WERI-Rb-1 (cell line): Measurements from ENCODE around the gene PSMC4.

Experiments used
- DNase-seq: peaks from one replicate; pipeline ENCODE4 v3.0.0-alpha.2; 2020
- H3K27ac ChIP-seq: fragments of 250-450 bp; sonication (Bioruptor Pico); 2 replicates; pipeline ENCODE4 v1.5.1; 2020; ENCODE audit warnings: mild to moderate bottlenecking, moderate library complexity
- H3K27me3 ChIP-seq: fragments of 250-450 bp; sonication (Bioruptor Pico); 2 replicates; pipeline ENCODE4 v1.5.1; 2021; ENCODE audit warnings: mild to moderate bottlenecking, low read depth, moderate library complexity; ENCODE audit not compliant: insufficient read depth, severe bottlenecking
- H3K36me3 ChIP-seq: fragments of 250-450 bp; sonication (Bioruptor Pico); 2 replicates; pipeline ENCODE4 v1.5.1; 2020; ENCODE audit warnings: mild to moderate bottlenecking, moderate library complexity
- H3K4me3 ChIP-seq: 2 replicates; pipeline ENCODE4 v1.5.1; 2011; ENCODE audit warnings: low read depth, mild to moderate bottlenecking, control low read depth, low read length
- H3K9me3 ChIP-seq: fragments of 250-450 bp; sonication (Bioruptor Pico); 2 replicates; pipeline ENCODE4 v1.5.1; 2021; ENCODE audit warnings: mild to moderate bottlenecking, moderate library complexity; ENCODE audit not compliant: severe bottlenecking
- TF ChIP-seq, protein P1 (sequence below): IDR thresholded peaks from 2 replicates; pipeline ENCODE4 v1.5.1; 2011; ENCODE audit warnings: low read depth, mild to moderate bottlenecking, control low read depth, inconsistent platforms, low read length

PSMC4 gene

DNA sequence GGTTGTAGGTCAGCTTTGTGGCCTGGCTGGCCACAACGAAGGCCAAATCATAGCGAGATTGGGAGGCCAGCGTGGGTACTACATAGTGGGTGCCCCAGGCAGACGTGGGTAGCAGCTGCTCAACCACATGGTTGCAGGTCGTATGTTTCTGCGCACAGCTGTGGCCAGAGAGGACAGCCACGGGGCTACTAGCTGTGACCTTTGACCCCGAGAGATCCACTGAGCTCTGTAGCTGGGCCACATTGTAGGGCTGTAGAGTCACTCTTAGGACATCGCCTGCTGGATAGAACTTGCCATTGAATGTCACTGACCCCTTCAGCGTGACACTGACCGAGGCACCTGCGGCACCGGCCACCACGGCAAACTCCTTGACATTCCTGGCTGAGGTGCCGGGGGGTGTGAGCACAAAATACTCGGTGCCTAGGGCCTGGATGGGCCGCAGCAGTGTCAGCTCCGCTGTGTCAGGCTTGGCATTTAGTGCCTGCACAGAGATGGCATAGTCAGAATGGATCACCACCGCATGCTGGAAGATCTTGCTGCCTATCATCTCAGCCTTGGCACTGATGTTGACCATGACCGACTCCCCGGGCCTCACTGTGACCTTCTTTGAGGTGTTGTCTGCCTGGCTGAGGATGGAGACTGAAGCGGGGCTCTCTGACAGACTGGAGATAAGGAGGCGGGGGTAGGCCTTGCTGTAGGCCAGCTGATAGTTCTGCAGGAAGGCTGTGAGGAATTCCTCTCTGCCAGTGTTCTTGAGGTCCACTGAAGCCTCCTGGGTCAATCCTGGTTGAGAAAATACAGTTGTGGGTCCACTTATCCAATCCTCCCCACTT is 43.2 kb upstream of the PSMC4 start:
- no peaks in the 10 kb centered on the region for H3K27me3 ChIP-seq
- H3K9me3 ChIP-seq: no peaks in the 10 kb centered on the region
- H3K36me3 ChIP-seq: no peaks in the 10 kb centered on the region
- H3K27ac ChIP-seq: no peak overlapping the region
- no peak for DNase-seq
- TF ChIP-seq, protein P1, sequence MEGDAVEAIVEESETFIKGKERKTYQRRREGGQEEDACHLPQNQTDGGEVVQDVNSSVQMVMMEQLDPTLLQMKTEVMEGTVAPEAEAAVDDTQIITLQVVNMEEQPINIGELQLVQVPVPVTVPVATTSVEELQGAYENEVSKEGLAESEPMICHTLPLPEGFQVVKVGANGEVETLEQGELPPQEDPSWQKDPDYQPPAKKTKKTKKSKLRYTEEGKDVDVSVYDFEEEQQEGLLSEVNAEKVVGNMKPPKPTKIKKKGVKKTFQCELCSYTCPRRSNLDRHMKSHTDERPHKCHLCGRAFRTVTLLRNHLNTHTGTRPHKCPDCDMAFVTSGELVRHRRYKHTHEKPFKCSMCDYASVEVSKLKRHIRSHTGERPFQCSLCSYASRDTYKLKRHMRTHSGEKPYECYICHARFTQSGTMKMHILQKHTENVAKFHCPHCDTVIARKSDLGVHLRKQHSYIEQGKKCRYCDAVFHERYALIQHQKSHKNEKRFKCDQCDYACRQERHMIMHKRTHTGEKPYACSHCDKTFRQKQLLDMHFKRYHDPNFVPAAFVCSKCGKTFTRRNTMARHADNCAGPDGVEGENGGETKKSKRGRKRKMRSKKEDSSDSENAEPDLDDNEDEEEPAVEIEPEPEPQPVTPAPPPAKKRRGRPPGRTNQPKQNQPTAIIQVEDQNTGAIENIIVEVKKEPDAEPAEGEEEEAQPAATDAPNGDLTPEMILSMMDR: no peak
- no peak overlapping the region for H3K4me3 ChIP-seq

DNA sequence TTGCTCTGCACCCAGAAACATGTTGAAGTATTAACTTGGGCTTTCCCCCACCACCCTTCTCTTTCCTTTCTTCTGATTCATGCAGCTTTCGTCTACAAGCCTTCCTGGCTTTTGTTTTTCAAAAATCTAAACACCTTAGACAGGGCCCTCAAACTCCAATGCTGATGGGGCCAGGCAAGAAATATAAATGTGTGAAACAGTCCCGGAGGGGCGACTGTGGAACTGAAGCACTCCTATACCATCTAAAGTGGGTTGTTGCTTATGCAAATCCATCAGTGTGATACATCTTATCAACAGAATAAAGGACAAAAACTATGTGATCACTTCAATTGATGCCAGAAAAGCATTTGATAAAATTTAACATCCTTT is 42.6 kb upstream of the PSMC4 start:
- TF ChIP-seq, protein P1: no peak
- no peak for DNase-seq
- no peaks in the 10 kb centered on the region for H3K9me3 ChIP-seq
- no peak overlapping the region for H3K4me3 ChIP-seq
- no peaks in the 10 kb centered on the region for H3K36me3 ChIP-seq
- peaks cover 5% of the 10 kb centered on the region for H3K27me3 ChIP-seq
- no peak overlapping the region for H3K27ac ChIP-seq

DNA sequence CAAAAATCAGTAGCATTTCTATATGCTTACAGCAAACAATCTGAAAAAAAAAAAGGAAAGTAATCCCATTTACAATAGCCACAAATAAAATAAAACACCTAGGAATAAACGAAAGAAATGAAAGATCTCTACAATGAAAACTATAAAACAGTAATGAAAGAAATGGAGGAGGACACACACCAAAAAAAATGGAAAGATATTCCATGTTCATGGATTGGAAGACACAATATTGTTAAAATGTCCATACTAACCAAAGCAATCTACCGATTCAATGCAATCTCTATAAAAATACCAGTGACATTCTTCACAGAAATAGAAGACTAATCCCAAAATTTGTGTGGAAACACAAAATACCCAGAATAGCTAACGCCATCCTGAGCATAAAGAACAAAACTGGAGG is 41.2 kb upstream of the PSMC4 start:
- Histone ChIP-seq H3K27me3 (peaks cover 12% of the 10 kb centered on the region), H3K36me3 (no peaks in the 10 kb centered on the region), H3K27ac (no peak overlapping the region), H3K4me3 (no peak overlapping the region), H3K9me3 (no peaks in the 10 kb centered on the region)
- no peak for DNase-seq
- TF ChIP-seq, protein P1: no peak

DNA sequence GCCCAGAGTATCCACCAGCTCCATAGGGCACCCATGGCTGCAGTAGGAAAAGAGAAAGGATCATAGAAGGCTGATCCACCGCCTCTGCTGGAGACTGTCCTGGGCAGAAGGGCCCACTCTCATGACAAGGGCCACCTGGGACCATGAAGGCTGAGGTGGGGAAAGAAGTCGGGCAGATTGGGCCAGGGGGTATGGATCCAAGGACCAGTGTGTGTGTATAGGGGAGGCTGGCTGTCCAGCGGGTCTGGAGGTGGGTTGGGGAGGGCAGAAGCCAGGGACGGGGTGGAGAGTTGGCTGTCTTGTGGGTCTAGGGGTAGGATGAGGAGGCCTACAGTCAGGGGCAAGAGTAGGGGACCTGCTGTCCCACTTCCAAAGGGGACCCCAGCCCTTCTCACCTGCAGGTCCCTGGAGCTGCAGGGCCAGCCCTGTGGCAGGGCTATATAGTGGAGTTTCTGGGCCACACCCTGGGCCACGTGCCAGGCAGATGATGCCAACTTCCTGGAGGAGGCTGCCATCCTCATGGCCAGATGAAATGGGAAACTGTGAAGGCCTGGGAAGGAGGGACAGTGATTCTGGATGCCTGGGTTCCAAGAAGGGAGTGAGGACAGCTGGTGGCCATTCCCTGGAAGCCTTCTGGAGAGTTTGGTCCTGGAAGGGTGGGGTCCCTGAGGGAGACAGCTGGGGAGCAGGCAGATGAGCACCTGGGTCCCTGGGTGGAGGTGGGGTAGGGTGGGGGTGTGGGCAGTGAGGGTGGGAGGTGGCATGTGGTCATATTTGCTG is 36.2 kb upstream of the PSMC4 start, which contains the start of gene FCGBP:
Gene FCGBP (minus strand): TSS at position 51 of the 780 bp plus-strand sequence.
- H3K4me3 ChIP-seq: no peak within 1 kb of the TSS
- no peaks in the 10 kb centered on the region for H3K36me3 ChIP-seq
- no peak within 1 kb of the TSS for H3K27ac ChIP-seq
- DNase-seq: no peak
- H3K9me3 ChIP-seq: peaks cover 2% of the 10 kb centered on the region
- TF ChIP-seq, protein P1: no peak
- H3K27me3 ChIP-seq: peaks cover 28% of the 10 kb centered on the region

DNA sequence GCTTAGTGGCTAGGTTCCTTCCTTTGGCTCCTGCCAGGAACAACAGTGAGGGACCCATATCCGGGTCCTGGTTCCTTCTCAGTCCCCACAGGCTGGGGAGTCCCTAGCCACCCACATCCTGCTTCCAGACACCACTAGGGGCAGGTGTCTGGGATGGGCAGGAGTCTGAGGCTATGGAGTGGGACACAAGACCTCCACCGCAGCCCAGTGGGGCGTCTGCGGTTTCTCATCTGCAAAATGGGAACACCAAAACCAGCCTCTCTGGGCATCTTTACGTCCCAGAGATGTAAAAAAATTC is 35.7 kb upstream of the PSMC4 start:
- H3K36me3 ChIP-seq: no peaks in the 10 kb centered on the region
- TF ChIP-seq, protein P1: no peak

More for the DNA sequence above, 35.7 kb upstream of the PSMC4 start:
- no peak for DNase-seq
- Histone ChIP-seq H3K27me3 (peaks cover 28% of the 10 kb centered on the region), H3K27ac (no peak overlapping the region), H3K9me3 (peaks cover 4% of the 10 kb centered on the region), H3K4me3 (no peak overlapping the region)
